ENCODE measurements around the gene ST8SIA6.

Gene ST8SIA6

GRCh38 chr10:17286562-17287550, 167.5 kb downstream of the ST8SIA6 start:
- DNase-seq (ENCODE audit: low spot score): no peak
- in situ Hi-C loops (cut with MboI; ENCODE audit: low pct_unique_long_range_greater_than_20kb, low sequenced_read_pairs, unreplicated experiment): no loop called here
- no peak for TF ChIP-seq CTCF (IDR thresholded peaks at IDR 0.05; ENCODE audit: extremely low read depth, insufficient read depth, missing control alignments)

- no peak for TF ChIP-seq CTCF (IDR thresholded peaks at IDR 0.05; ENCODE audit: extremely low read depth, insufficient read depth, missing control alignments)
- no peak for DNase-seq (ENCODE audit: low spot score)
- in situ Hi-C loops (cut with MboI; ENCODE audit: low pct_unique_long_range_greater_than_20kb, low sequenced_read_pairs, unreplicated experiment): no loop called here
Observed at GRCh38 chr10:17282311-17282710, 172.1 kb downstream of the ST8SIA6 start.

- in situ Hi-C loops (cut with MboI; ENCODE audit: low pct_unique_long_range_greater_than_20kb, low sequenced_read_pairs, unreplicated experiment): no loop called here
Observed at GRCh38 chr10:17278607-17279240, 175.7 kb downstream of the ST8SIA6 start.

GRCh38 chr10:17276756-17277424, 177.5 kb downstream of the ST8SIA6 start:
- no peak for DNase-seq (ENCODE audit: low spot score)
- no peak for TF ChIP-seq CTCF (IDR thresholded peaks at IDR 0.05; ENCODE audit: extremely low read depth, insufficient read depth, missing control alignments)
- in situ Hi-C loops (cut with MboI; ENCODE audit: low pct_unique_long_range_greater_than_20kb, low sequenced_read_pairs, unreplicated experiment): no loop called here

More at GRCh38 chr10:17278607-17279240, 175.7 kb downstream of the ST8SIA6 start:
- no peak for DNase-seq (ENCODE audit: low spot score)
- no peak for TF ChIP-seq CTCF (IDR thresholded peaks at IDR 0.05; ENCODE audit: extremely low read depth, insufficient read depth, missing control alignments)

- in situ Hi-C loops (cut with MboI; ENCODE audit: low pct_unique_long_range_greater_than_20kb, low sequenced_read_pairs, unreplicated experiment): no loop called here
- TF ChIP-seq CTCF (IDR thresholded peaks at IDR 0.05; ENCODE audit: extremely low read depth, insufficient read depth, missing control alignments): no peak
- no peak for DNase-seq (ENCODE audit: low spot score)
Observed at GRCh38 chr10:17273403-17273802, 181.0 kb downstream of the ST8SIA6 start.

- in situ Hi-C loops (cut with MboI; ENCODE audit: low pct_unique_long_range_greater_than_20kb, low sequenced_read_pairs, unreplicated experiment): no loop called here
- no peak for DNase-seq (ENCODE audit: low spot score)
- no peak for TF ChIP-seq CTCF (IDR thresholded peaks at IDR 0.05; ENCODE audit: extremely low read depth, insufficient read depth, missing control alignments)
Observed at GRCh38 chr10:17272648-17273047, 181.7 kb downstream of the ST8SIA6 start.
